Stimulated activated CD8-positive, alpha-beta memory T cell treated with anti-CD3 and anti-CD28 coated beads, Interleukin-15, amount 100 ng/mL, for 48 hours (primary cell): ENCODE measurements around the gene CORO7.
A peak's percentile ranks its signal among the peaks of the same experiment; 100 is the strongest.
"Not testable (repeated sequence)": the region's sequence is repeated elsewhere in the genome, so short reads cannot be mapped to it uniquely, and the experiment has no call there.

Source experiments
- DNase-seq, 2 donors: peaks; one replicate each; pipeline ENCODE4 v3.0.0-alpha.2; 2020; ENCODE audit warnings: low read depth in 2 of 2

Gene CORO7

GRCh38 chr16:4402439-4403132 is 13.8 kb downstream of the CORO7 start:
- peak in 1 of 2 donors; percentile 38 for DNase-seq

- DNase-seq: no peak
Observed at GRCh38 chr16:4401510-4401909, 14.9 kb downstream of the CORO7 start.

GRCh38 chr16:4401094-4401501 is 15.3 kb downstream of the CORO7 start:
- no peak for DNase-seq

- no peak for DNase-seq
Observed at GRCh38 chr16:4399001-4399730, 17.2 kb downstream of the CORO7 start.

- DNase-seq: no peak
Observed at GRCh38 chr16:4395055-4395726, 21.2 kb downstream of the CORO7 start.

- DNase-seq: not testable (repeated sequence)
Observed at GRCh38 chr16:4393850-4394249, 22.5 kb downstream of the CORO7 start.

- no peak for DNase-seq
Observed at GRCh38 chr16:4393240-4393600, 23.2 kb downstream of the CORO7 start.

GRCh38 chr16:4392382-4393239 is 23.8 kb downstream of the CORO7 start:
- DNase-seq: no peak

- DNase-seq: no peak
Observed at GRCh38 chr16:4391631-4392381, 24.6 kb downstream of the CORO7 start.

- no peak for DNase-seq
Observed at GRCh38 chr16:4390266-4391260, 25.8 kb downstream of the CORO7 start.

- DNase-seq: no peak
Observed at GRCh38 chr16:4389051-4389955, 27.1 kb downstream of the CORO7 start.

GRCh38 chr16:4388271-4389021 is 27.9 kb downstream of the CORO7 start:
- DNase-seq: no peak

GRCh38 chr16:4387781-4388180 is 28.6 kb downstream of the CORO7 start:
- DNase-seq: no peak

- no peak for DNase-seq
Observed at GRCh38 chr16:4386951-4387565, 29.3 kb downstream of the CORO7 start.

GRCh38 chr16:4386451-4386805 is 30.0 kb downstream of the CORO7 start:
- no peak for DNase-seq

- no peak for DNase-seq
Observed at GRCh38 chr16:4385789-4386450, 30.5 kb downstream of the CORO7 start.

GRCh38 chr16:4385066-4385788 is 31.2 kb downstream of the CORO7 start:
- DNase-seq: no peak
